ENCODE data around the gene FYCO1. TPM values are rescaled to one million over a fixed set of nuclear protein-coding genes. Genes with fewer than 3 reads are reported as not detected.

Gene FYCO1
- total RNA-seq, 1 experiment from 2014 or later = 7.3 TPM

DNA sequence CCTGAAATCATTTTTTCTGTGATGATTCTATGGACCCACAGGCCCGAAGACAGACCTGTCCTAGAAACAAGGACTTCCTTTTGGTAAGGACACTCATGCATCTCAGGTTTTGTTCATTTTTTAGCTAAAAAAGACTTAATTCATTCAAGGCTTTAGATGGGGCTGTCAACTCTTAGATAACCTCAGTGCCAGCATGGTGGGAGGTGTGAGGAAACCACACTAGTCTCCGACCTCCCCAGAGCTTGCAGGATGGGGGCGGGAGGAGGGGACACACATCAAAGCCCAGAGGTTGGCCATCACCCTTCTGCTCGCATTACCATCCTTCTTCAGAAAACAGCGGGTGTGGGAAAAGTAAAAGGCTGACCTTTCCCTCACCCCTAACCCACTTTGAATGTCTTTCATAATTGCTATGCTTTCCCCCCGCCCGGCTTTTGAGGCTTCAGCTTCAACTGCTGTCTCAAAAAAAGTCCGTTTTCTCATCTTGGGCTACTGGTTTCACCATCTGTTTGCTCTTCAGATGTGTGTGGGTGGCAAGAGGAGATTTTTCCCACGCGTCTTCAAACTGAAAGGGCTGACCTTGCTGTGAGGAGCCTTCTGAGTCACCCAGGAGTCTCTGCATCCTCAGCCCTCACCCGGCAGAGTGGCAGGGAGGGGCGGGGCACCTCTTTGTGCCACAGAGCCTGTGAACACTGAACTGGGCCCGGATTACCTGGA, 79.9 kb downstream of the FYCO1 start:
- DNase-seq (ENCODE audit: low spot score) = peak; percentile 76

DNA sequence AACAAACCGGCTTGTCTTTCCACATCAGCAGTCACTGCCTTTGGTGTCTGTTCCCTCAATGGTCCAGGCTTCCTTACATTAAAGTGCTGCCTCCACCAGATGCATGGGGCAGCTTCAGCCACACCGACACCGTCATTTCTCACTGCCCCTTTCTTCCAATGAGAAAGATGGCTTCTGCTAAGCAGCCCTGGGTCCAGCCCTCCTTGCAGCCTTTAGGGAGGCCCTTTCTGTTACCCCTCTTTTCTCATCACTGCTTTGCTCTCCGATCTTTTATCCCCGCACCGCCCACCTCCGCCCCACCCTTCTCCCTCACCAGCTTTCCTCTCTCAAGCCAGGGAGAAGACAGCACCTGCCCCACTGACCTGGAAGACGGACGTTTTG, 80.6 kb downstream of the FYCO1 start:
- DNase-seq (ENCODE audit: low spot score) = no peak

DNA sequence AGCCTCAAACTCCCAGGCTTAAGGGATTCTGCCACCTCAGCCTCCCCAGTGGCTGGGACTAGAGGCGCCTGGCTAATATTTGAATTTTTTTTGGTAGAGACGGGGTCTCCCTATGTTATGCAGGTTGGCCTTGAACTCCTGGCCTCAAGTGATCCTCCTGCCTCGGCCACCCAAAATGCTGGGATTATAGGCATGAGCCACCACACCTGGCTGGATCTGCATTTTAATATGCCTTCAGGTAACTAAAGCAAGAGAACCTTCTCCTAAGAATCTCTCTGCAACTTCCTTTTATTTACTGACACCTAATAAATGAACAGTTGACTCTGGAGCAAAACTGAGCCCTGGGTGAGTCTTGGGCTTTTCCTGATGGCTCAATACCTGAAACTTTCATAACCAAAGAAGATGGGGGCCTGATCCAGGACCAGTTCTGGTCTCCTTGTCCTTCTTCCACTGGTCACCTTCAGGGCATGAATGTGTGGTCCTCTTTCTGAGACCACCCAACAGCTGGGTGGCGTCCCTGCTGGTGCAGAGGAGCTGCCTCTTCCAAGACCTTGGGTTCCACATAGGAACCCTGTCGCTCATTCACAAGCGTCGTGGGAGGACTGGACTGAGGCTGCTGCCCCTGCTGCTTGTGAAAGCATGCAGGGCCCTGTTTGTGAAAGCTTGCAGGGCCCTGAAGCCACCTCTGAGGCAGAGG, 81.1 kb downstream of the FYCO1 start:
- DNase-seq (ENCODE audit: low spot score) = no peak

DNA sequence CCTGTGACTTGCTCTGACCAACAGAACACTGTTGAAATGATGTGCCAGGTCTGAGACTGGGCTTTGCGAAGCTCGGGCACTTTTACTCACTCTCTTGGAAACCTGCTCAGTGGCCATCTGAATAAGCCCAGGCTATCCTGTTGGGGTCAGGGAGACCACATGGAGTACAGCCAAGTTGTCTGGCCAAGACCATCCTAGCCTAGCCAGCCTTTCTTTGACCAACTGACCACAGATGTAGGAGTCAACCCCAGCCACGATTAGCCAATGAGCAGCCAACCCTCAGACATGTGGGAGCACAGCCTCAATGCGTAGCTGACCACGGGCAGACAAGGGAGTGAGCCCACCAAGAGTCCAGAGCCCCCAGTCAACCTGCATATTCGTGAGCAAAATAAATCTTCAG, 83.2 kb downstream of the FYCO1 start:
- no peak for DNase-seq (ENCODE audit: low spot score)

DNA sequence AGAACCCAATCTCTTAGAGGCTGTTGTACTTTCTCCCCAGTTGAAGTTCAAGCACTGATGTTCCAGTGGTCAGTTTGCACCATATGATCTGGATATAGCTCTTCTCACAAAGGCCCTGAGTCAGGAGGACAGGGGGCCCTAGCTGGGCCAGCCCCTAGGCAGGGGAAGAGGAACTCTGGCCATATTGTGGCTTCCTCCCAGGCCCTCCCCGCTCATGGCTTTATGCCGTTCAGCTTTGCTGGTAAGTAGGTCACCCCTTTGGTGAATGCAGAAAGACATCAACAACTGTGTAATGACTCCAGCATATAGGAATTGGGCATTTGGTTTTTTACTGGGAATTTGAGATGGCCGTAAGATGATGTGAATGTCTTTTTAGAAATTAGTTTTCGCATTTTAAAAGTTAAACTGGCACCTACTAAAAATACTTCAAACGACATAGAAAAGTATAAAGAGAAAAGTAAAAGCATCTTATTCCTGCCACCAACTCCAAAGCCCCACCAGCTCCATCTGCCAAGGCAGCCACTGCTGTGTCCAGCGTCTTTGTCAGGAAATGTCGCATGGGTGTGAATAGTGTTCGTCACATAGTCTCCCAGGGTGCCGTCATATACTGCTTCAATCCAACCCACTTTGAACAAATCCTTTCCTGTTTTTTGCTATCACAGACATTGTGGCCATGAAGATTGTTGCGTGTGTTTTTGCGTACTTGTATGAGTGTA, 84.0 kb downstream of the FYCO1 start:
- DNase-seq (ENCODE audit: low spot score) = no peak

DNA sequence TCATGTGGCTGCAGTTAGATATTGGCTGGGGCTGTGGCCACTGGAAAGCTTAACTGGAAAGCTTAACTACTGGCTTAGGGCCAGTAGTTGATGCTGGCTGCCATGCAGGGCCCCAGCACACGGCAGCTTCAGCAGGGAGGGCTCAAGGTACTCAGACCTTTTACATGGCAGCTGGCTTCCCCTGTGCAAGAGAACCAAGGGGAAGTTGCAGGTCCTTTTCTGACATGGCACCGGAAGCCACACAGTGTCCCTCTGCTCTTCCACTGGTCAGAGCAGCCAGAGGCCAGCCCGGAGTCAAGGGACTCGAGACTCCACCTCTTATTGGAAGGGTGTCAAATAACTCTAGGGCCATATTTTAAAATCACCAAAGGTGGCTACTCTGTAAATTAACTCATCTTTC, 84.7 kb downstream of the FYCO1 start:
- DNase-seq (ENCODE audit: low spot score) = no peak

DNA sequence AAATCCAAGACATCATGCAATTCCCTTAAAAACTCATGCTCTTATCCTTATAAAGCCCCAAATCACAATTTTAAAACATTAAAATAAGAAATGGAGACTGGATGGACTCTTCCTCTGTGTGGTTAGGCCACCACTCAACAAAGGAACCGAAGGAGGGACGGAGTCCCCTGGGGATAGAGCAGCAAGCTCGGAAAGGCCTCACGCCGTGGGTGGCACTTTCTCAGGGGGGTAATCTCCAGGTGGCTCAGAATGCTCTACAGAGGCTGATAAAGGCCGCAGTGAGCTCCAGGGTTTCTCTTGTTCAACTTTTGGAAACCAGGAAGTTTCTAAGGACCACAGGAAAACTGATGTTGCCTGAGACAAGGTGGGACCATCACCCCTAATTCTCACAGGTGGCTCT, 86.1 kb downstream of the FYCO1 start:
- DNase-seq (ENCODE audit: low spot score) = no peak

DNA sequence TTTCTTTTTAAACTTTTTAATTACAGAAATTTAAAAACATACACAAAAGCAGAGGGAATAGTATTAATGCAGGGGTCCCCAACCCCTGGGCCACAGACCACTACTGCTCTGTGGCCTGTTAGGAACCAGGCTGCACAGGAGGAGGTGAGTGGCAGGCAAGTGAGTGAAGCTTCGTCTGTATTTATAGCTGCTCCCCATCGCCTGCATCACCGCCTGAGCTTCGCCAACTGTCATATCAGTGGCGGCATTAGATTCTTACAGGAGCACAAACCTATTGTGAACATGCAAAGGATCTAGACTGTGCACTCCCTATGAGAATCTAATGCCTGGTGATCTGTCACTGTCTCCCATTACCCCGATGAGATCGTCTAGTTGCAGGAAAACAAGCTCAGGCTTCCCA, 86.9 kb downstream of the FYCO1 start:
- no peak for DNase-seq (ENCODE audit: low spot score)

DNA sequence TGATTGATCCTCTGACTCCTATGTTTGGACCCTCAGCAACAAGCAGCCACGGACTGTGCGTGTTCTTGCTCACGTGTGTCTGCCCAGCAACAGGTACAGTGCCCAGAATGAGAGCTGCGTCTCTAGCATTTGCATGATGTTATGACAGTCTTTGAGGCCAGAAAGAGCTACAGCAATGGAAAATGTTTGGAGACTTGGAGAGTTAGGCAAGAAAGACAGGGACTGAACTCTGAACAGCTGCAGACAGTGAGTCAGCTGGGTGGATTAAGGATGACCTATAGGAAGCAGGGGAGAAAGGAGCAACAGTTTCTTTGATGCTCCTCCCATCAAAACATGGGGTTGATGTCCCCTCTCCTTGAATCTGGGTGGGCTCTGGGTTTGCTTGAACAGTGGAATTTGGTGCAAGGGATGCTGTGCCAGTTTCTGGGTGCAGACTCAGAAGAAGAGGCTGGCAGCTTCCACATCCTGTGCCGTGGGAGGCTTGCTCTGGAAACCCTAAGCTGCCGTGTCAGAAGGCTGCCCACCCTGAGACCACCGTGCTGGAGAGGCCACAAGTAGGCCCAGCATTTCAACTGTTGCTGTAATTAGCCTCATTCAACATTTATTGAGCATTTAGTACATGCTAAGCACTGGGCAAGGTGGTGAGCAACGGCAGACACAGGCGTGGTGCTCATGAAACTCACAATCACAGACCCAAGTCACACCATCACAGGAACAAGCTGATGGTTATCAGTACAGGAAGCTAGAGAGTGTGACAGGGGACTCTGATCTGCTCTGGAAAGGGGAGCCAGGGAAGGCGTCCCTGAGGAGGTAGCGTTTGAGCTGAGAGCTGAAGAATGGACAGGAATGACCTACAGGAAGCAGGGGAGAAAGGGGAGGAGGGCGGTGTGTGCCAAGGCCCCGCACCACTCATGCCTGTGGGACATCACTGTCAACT, 87.6 kb downstream of the FYCO1 start:
- DNase-seq (ENCODE audit: low spot score) = no peak

DNA sequence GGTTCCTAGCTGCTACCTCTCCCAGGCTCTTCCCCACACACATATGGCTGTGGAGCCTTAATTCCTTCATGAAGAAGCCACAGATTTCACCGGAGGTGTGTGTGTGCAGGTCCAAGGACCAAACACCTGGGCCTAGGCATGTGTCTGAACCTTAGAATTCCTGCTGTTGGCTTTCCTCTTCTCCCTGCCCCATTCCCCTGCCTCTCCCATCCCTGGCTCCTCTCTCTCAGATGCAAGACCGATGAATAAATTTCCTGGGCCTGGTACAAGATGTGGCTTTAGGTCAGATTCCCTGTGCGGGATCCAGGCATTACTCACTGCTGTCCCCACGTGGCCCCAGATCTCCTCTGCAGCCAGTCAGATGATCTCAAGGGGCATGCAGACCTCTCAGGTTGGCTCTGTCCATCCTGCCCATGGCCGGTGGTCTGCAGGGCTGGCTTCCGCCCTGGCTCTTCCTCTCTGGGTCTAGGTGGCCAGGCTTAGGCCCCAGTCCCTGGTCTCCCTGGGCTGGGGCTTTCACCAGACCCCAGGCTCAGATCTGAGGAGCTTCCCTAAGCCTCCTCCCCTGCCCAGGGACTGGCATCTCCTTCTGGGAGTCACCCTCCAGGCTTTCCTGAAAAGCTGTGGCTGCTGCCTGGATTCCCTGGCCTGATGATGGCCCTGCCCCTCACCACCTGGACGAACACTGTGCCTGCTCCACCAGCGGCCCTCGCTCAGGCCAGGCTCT, 88.8 kb downstream of the FYCO1 start:
- DNase-seq (ENCODE audit: low spot score) = peak; percentile 34

DNA sequence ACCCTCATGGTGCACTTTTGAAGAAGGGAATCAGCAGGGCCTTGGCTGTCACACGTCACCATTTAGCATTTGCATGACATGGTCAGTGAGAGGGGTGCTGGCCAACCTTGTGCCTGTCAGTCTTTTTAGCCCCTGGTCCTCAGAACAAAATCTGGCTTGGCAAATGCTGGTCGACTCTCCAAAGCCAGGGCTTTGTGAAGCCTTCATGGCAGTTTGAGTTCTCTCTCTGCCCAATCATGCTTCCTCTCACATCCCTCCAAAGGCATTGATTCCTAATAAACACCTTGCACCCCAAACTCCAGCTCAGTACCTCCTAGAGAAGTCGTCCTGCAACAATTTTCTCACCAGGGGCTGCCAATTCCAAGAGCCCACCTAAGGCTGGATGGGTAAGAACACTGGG, 89.9 kb downstream of the FYCO1 start:
- DNase-seq (ENCODE audit: low spot score) = no peak

DNA sequence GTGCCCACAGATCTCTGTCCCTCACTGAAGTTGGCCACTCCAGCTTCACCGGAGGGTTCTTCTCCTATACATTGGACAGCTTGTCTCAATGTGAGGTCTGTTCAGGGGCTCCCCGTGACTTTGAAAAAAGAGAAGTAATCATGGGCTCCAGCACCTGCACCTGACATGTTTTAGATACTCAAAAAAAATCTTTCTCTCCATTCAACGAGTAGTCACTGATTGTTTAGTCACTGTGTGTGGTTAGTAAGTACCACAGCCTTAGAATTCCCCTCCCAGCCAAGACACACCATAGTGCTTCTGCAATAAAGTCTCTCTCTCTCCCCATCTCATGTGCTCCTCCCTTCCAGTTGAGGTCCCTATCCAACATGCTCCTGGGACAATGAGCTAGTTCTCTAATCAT, 90.7 kb downstream of the FYCO1 start:
- DNase-seq (ENCODE audit: low spot score) = no peak

DNA sequence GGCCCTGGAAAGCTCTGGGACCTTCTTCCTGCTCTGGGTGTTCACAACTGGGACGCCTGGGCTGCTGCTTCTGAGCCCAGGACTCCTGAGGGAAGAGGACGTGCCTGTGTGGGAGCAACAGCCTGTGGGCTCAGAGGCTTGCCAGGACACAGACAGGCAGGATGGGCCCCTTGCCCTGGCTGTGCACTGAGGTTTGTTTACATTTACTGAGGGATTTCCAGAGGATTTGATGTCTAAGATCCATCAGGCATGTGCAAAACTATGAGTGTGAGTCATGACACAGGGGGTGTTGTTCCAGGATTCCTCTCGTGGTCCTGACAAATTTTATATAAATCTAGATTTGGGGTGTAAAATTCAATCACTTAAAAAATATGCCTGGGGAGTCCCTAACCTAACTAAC, 98.7 kb downstream of the FYCO1 start:
- DNase-seq (ENCODE audit: low spot score) = peak; percentile 23

DNA sequence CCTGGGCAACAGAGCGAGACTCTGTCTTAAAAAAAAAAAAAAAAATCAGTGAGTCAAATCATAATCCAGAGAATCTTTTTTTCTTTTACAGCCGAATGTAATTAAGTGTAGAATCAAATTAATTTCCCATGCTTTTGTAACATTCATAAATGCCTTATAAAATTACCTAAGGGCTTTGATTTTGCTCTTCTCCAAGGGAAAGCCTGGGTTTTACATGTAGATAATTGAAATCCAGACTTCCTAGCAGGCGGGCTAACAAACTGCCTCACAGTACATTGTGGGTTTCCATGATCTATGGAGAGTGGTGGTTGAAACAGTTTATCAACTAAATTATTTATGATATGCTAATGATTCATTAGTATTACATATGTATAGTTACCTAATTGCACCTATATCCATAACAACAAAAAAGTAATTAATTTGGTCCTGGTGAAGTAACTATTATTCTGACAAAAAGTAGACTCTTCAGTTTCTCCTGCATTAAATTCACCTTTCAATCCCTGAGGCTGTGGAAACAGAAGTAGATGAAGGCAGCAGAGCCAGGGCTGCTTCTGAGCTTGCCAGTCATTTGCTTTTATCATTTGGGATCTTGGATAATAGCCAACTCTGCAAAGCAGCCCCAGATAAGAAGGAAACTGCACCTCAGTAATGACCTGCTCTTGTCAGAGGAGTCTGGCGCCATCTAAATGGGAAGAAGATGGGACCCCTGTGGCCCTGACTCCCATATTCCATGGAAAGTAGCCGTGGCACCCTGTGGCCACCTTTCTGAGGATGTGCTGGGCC, 99.7 kb downstream of the FYCO1 start:
- DNase-seq (ENCODE audit: low spot score) = no peak

DNA sequence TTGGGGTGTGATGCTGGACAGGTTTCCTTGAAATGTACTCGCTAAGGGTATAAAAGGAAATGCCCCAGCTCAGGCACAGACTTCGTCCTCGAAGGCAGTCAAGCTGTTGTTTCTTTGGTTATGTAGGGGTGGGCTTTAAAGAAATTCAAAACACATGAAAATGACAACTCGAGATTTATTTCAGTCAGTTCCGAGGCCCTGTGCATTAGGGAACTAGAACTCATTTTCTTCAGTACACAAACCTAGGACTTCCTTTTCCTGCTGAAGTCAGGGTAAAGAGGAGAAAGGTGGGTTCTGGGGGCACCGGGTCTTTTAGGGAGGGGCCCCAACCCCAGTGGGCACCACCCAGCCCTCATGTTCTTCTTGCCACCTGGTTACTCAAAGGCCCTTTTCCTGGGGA, 101.6 kb downstream of the FYCO1 start:
- DNase-seq (ENCODE audit: low spot score) = no peak

DNA sequence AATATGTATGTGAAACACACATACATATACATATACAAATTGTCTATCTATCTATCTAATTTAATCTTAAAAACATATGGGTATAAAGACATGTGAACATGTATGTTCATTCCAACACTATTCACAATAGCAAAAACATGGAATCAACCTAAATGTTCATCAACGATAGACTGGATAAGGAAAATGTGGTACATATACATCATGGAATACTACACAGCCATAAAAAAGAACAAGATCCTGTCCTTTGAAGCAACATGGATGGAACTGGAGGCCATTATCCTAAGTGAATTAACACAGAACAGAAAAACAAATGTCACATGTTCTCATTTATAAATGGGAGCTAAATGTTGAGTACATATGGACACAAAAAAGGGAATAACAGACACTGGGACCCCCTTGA, 103.5 kb downstream of the FYCO1 start:
- DNase-seq (ENCODE audit: low spot score) = no peak

DNA sequence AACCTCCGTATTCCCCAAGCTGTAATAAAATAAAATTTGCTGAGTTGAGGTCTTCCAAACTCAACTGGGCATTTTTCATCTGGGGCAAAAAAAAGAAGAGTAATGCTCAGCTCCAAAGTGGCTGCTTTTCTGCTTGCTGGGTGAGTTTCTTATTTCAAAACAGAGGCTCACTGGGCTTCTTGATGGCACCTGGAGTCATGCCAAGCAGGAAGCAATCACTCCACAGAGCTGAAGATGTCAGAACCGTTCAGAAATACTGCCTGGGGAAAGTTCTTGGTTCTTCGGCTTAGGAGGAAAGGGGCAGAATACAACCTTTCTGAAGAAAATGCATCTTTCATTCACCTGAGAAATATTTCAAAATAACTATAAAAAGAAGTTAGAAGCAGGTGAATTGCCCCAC, 105.2 kb downstream of the FYCO1 start:
- peak; percentile 4 for DNase-seq (ENCODE audit: low spot score)

DNA sequence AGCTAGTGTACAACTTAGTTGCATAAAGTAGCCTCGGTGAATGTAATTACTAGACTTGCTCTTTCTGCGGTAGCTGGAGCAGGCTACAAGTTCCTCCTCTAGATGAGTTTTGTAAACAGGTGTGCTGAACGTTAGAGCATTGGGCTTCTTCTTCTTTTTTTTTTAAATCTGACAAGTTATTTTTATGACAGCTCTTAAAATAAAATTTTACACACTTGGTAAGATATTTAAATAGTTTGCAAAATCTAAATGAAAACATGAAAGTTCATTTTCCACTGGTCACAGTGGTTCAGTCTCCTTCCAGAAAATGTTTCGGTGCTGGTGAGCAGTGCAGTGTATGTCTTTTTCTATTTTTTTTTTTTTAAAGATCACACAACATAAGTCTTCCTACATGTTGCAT, 106.3 kb downstream of the FYCO1 start:
- no peak for DNase-seq (ENCODE audit: low spot score)

DNA sequence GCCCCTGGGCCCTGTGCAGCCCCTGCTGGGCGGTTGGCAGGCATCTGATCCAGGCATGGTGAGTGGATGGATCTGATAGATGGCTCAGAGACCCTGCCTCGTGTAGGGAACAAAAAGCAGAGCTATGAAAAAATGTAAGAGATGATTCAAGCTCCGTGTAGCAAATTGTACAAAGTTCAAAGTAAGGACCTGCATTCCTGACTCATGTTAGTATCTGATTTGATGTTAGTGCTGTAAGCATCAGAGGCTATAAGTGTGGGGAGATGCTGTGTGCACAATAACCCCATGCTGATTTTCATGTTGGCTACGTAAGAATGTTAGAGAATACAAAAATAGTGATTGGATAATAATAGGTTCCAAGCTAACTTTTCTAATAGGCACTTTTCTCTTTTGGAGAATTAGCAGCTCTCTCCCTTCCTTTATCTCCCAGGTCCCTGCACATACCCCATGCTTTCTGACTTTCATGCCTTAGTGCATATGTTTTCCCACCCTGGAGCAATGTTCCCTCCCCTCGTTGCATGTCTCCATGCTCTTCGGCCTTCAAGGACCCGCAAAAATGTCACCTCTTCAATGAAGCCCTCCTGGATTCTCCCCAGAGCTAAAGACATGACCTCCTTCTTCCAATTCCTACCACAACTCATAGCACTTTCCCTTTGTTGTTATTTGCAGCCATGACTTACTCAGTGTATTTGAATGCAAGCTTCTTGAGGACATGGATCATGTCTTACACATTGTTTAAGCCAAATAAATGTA, 107.7 kb downstream of the FYCO1 start:
- no peak for DNase-seq (ENCODE audit: low spot score)

DNA sequence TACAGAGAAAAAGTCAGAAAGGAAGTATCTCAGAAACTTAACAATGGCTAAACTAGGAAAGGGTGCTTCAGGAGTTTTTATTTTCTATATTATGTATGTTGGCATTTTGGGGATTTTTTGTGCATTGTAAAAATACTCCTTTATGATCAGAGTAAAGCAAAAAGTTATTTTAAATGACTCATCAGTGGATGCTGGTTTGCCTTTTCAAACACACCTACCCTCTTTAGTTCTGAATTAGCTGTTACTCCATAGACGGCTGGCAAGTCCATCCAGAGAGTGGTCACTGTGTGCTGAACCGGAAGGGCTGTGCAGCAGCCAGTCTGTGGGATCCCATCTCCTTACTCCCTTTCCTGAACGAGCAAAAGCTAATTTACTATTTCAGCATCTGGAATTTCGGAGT, 108.3 kb downstream of the FYCO1 start:
- DNase-seq (ENCODE audit: low spot score) = no peak
